Activated B cell treated with CpG ODN at 0.5 μM for 24 hours (primary cell): Measurements from ENCODE around the gene CRACR2A. TPM values are rescaled to one million over a fixed set of nuclear protein-coding genes. Genes with fewer than 3 reads are reported as not detected.

ENCODE experiments used
- ATAC-seq: fragments of 200-7000 bp; cut with Tn5 transposase; one replicate; pipeline ENCODE4 v1.10.0; 2021; ENCODE audit warnings: low read depth, mild to moderate bottlenecking, moderate library complexity
- CTCF ChIA-PET: fragments of 350-600 bp; sonication (Branson Sonifier 250); formaldehyde crosslinking; loops from one replicate; lab custom pipeline; 2021; ENCODE audit warnings: antibody characterized with exemption; lab: Charles Lee
- POLR2A ChIA-PET: fragments of 350-600 bp; sonication (Branson Sonifier 250); formaldehyde crosslinking; loops from one replicate; lab custom pipeline; 2021; ENCODE audit warnings: antibody characterized with exemption; lab: Charles Lee
- DNase-seq: peaks from one replicate; pipeline ENCODE4 v3.0.0; 2022
- H3K27ac Mint-ChIP-seq: one replicate; pipeline ENCODE4 v1.8.0; 2020; ENCODE audit warnings: mixed read lengths
- H3K27me3 Mint-ChIP-seq: one replicate; pipeline ENCODE4 v1.8.0; 2021; ENCODE audit warnings: mixed read lengths
- H3K36me3 Mint-ChIP-seq: one replicate; pipeline ENCODE4 v1.8.0; 2021; ENCODE audit warnings: low read depth, mixed read lengths
- H3K4me1 Mint-ChIP-seq: one replicate; pipeline ENCODE4 v1.8.0; 2021; ENCODE audit warnings: mixed read lengths
- H3K4me3 Mint-ChIP-seq: one replicate; pipeline ENCODE4 v1.8.0; 2020; ENCODE audit warnings: mild to moderate bottlenecking, mixed read lengths
- H3K9me3 Mint-ChIP-seq: one replicate; pipeline ENCODE4 v1.8.0; 2020; ENCODE audit warnings: mixed read lengths
- intact Hi-C: fragments of 100-400 bp; cut with micrococcal nuclease; formaldehyde crosslinking; loops from one replicate; pipeline ENCODE4 v1.15.1; 2024
- total RNA-seq: library from RNA; stranded (reverse); gene quantifications from 2 replicates; pipeline ENCODE4 v1.2.3, GENCODE V29; 2022
- TF ChIP-seq, protein P1 (sequence below): fragments of 200-600 bp; IDR thresholded peaks from one replicate; pipeline ENCODE4 v1.8.0; 2022; ENCODE audit warnings: antibody characterized with exemption, mild to moderate bottlenecking

The CRACR2A gene
- total RNA-seq, 1 donor from 2014 or later = 25.8 TPM

GRCh38 chr12:3620856-3621255 lies 132.1 kb downstream of the CRACR2A start:
- Mint-ChIP-seq H3K36me3 (peaks cover 56% of the 10 kb centered on the region), H3K27ac (no peak overlapping the region)
- TF ChIP-seq, protein P1, sequence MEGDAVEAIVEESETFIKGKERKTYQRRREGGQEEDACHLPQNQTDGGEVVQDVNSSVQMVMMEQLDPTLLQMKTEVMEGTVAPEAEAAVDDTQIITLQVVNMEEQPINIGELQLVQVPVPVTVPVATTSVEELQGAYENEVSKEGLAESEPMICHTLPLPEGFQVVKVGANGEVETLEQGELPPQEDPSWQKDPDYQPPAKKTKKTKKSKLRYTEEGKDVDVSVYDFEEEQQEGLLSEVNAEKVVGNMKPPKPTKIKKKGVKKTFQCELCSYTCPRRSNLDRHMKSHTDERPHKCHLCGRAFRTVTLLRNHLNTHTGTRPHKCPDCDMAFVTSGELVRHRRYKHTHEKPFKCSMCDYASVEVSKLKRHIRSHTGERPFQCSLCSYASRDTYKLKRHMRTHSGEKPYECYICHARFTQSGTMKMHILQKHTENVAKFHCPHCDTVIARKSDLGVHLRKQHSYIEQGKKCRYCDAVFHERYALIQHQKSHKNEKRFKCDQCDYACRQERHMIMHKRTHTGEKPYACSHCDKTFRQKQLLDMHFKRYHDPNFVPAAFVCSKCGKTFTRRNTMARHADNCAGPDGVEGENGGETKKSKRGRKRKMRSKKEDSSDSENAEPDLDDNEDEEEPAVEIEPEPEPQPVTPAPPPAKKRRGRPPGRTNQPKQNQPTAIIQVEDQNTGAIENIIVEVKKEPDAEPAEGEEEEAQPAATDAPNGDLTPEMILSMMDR = no peak

DNA sequence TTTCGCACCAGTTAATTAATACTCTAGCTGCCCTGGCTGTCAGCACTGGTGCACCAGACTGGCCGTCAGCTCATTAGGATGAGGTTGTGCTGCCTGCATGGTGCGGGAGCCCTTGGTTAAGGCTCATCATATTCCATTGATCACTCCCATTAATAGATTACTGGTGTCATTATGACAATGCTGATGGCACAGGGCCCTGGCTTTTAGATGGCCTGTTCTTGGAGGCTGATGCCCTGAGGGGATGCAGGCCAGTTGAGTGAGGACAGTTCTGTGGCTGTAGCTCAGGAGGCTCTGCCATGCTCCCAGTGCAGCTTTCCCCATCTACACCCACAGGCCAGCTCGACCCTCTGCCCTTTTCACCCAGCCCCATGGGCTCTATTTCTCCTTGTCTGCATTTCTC lies 135.3 kb downstream of the CRACR2A start:
- ATAC-seq = no peak
- CTCF ChIA-PET = no interaction called here
- Mint-ChIP-seq H3K36me3 (peaks cover 72% of the 10 kb centered on the region), H3K27me3 (no peaks in the 10 kb centered on the region), H3K9me3 (no peaks in the 10 kb centered on the region), H3K4me3 (no peak overlapping the region), H3K27ac (no peak overlapping the region), H3K4me1 (no peaks in the 10 kb centered on the region)
- no peak for DNase-seq
- TF ChIP-seq, protein P1 = no peak
- POLR2A ChIA-PET = no interaction called here
- intact Hi-C loops = no loop called here

More at GRCh38 chr12:3620856-3621255, 132.1 kb downstream of the CRACR2A start:
- ATAC-seq (no peak), DNase-seq (no peak)
- intact Hi-C loops = no loop called here
- no peaks in the 10 kb centered on the region for H3K27me3 Mint-ChIP-seq
- no peak overlapping the region for H3K4me3 Mint-ChIP-seq
- ChIA-PET CTCF (no interaction called here), POLR2A (no interaction called here)
- peaks cover 6% of the 10 kb centered on the region for H3K4me1 Mint-ChIP-seq
- no peaks in the 10 kb centered on the region for H3K9me3 Mint-ChIP-seq

DNA sequence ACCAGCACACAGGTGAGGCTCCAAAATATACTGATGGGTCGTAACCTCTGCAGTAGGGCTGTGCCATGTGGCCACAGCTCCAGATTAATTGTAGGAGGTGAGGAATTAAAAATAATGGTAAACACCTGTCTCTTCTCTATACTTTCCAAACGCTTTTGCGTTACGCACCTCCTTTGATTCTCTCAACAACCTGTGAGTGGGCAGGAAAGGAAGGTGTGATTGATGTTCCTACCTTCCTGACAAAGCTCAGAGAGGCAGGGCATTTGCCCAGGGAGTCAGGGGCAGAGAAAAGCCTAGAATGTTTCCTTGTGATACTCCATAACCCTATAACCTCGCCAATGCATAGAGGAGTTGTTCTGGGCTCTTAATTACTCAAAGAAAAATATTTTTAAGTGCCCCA lies 137.0 kb downstream of the CRACR2A start:
- ChIA-PET CTCF (no interaction called here), POLR2A (no interaction called here)
- no peaks in the 10 kb centered on the region for H3K4me1 Mint-ChIP-seq
- H3K36me3 Mint-ChIP-seq = peaks cover 73% of the 10 kb centered on the region
- peaks cover 2% of the 10 kb centered on the region for H3K9me3 Mint-ChIP-seq
- intact Hi-C loops = no loop called here
- no peaks in the 10 kb centered on the region for H3K27me3 Mint-ChIP-seq
- no peak overlapping the region for H3K4me3 Mint-ChIP-seq
- DNase-seq = no peak
- TF ChIP-seq, protein P1 = no peak
- no peak overlapping the region for H3K27ac Mint-ChIP-seq
- ATAC-seq = no peak

DNA sequence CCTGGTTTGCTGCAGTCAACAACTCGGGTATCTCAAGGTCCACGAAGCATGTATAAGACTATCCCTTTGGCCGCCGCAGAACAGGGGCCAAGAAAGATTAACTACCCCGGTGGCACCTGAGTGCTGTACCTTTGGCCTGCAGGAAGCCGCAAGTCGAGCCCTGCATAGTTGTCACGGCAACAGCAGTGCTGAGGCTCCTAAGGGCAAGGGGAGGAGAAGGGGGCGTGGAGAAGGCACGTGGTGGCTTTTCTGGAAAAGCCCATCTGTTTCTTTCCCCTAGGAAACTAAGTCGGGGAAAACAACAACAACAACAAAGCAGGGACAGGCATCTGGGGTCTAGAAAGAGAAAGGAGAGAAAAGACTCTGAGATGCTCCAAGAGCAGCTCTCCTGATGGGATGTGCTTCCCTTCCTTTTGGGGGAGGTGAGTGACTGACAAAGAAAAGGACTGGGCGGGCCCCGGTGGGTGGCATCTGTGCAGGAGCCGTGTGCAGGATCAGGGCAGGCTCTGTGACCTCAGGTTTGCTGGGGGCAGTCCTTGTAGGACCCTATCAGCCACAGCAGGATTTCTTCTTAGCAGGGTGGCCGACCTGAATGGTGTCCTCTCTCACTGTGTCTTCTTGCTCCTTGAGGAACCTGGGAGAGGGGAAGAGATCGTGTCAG lies 138.0 kb downstream of the CRACR2A start:
- ChIA-PET POLR2A (no interaction called here), CTCF (no interaction called here)
- intact Hi-C loops = no loop called here
- H3K36me3 Mint-ChIP-seq = peaks cover 73% of the 10 kb centered on the region
- no peak for ATAC-seq
- no peak overlapping the region for H3K4me3 Mint-ChIP-seq
- H3K27ac Mint-ChIP-seq = no peak overlapping the region
- H3K9me3 Mint-ChIP-seq = peaks cover 2% of the 10 kb centered on the region
- no peaks in the 10 kb centered on the region for H3K27me3 Mint-ChIP-seq
- TF ChIP-seq, protein P1 = no peak
- H3K4me1 Mint-ChIP-seq = no peaks in the 10 kb centered on the region
- no peak for DNase-seq

DNA sequence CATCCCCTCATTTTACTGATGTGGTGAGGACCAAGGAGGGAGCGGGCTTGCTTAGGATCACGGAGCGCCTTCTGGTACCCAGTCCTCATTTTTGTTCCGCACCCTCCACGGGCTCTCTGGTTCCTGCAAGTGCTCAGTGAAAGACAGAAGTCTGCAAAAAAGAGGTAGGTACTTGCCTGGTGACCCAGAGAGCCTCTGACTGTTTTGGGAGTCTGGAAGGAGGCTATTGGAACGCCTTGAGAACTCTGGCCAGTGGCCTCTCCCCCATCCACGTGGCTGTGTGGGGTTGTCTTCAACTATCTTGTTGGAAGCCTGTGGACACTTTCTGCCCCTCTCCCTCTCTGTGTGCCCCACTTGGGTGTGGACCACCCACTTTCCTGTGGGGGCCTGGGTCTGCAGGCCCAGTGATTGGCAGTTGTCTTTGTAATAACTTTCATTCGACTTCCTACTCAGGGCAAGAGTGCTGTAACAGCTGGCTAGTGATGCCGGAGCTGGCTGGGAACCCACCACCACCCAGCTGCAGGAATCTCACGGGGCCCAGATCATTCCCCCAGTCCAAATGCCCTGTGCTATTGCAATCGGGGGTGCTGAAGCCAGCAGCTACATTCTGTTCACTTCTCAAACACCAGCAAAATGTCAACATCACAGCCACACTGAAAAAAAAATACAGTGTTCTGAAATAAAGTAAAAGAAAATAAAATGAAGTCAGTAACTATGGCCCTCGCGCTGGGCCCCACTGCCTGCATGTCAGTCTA lies 139.1 kb downstream of the CRACR2A start:
- TF ChIP-seq, protein P1 = no peak
- no peak for DNase-seq
- ATAC-seq = no peak
- peaks cover 5% of the 10 kb centered on the region for H3K4me1 Mint-ChIP-seq
- intact Hi-C loops = no loop called here
- H3K9me3 Mint-ChIP-seq = peaks cover 11% of the 10 kb centered on the region
- no peak overlapping the region for H3K4me3 Mint-ChIP-seq
- CTCF ChIA-PET = no interaction called here
- no peak overlapping the region for H3K27ac Mint-ChIP-seq
- no peaks in the 10 kb centered on the region for H3K27me3 Mint-ChIP-seq
- POLR2A ChIA-PET = no interaction called here
- peaks cover 75% of the 10 kb centered on the region for H3K36me3 Mint-ChIP-seq
